Fibroblast of the aortic adventitia (primary cell): ENCODE data around the gene APBA2. TPM values are rescaled to one million over a fixed set of nuclear protein-coding genes. Genes with fewer than 3 reads are reported as not detected.

ENCODE experiments used
- DNase-seq: peaks from one replicate; pipeline ENCODE4 v3.0.0-alpha.2; 2010; ENCODE audit warnings: low read depth
- H3K4me3 ChIP-seq: 2 replicates; pipeline ENCODE4 v1.5.1; 2011; ENCODE audit warnings: low read depth, mild to moderate bottlenecking, control low read depth, low read length, moderate library complexity
- total RNA-seq: library from RNA; depleted of rRNA; stranded (reverse); fragments of >200 nt; gene quantifications from 2 replicates; pipeline ENCODE4 v1.2.3, GENCODE V29; 2012; ENCODE audit warnings: low replicate concordance
- TF ChIP-seq, protein P1 (sequence below): IDR thresholded peaks from 2 replicates; pipeline ENCODE4 v1.5.1; 2011; ENCODE audit warnings: mild to moderate bottlenecking, low read length, control low read depth, inconsistent platforms; ENCODE audit not compliant: insufficient read depth

APBA2 gene
- total RNA-seq, 1 donor: 1.8 TPM

DNA sequence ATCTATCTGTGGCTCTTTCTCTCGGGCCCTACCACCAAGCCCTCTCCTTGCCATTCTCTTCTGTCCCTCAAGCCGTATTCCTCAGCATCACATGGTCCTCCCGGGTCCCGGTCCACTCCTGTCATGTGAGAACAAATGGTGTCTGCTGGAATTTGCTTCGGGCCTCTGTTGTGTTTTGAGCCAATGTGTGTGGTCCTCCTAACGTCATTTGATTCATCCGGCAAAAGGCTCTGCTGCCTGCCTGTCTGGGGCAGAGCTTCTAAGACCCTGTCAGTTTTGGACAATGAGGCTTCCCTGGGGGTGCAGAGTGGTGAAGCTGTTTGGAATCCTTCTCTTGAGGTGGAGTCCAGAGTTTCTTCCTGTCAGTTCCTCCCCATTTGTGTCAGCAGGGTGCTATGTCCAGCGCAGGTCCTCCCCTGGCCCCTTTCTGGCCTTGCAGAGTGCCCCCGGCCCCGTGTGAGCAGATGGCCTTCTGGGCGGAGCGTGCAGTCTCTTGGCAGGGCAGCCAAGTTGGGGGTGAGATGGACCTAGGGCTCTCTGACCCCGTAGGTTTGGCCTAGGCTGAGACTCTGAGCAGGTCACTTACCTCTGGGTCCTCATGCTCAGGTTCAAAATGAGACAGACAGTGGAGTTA lies 93.6 kb downstream of the APBA2 start:
- TF ChIP-seq, protein P1, sequence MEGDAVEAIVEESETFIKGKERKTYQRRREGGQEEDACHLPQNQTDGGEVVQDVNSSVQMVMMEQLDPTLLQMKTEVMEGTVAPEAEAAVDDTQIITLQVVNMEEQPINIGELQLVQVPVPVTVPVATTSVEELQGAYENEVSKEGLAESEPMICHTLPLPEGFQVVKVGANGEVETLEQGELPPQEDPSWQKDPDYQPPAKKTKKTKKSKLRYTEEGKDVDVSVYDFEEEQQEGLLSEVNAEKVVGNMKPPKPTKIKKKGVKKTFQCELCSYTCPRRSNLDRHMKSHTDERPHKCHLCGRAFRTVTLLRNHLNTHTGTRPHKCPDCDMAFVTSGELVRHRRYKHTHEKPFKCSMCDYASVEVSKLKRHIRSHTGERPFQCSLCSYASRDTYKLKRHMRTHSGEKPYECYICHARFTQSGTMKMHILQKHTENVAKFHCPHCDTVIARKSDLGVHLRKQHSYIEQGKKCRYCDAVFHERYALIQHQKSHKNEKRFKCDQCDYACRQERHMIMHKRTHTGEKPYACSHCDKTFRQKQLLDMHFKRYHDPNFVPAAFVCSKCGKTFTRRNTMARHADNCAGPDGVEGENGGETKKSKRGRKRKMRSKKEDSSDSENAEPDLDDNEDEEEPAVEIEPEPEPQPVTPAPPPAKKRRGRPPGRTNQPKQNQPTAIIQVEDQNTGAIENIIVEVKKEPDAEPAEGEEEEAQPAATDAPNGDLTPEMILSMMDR: no peak
- DNase-seq: no peak
- H3K4me3 ChIP-seq: no peak overlapping the region

DNA sequence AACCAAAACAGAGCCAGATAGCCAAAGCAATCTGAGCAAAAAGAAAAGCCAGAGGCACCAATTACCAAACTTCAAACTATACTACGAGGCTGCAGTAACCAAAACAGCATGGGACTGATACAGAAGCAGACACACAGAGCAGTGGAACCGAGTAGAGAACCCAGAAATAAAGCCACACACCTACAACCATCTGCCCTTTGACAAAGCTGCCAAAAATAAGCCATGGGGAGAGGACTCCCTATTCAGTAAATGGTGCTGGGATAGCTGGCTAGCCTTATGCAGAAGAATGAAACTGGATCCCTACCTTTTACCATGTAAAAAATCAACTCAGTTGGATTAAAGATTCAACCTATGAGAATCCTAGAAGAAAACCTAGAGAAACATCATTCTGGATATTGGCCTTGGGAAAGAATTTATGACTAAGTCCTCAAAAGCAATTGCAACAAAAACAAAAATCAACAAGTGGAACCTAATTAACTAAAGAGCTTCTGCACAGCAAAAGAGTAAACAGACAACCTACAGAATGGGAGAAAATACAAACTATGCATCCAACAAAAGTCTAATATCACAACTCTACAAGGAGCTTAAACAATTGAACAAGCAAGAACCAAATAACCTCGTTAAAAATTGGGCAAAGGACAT lies 95.1 kb downstream of the APBA2 start:
- H3K4me3 ChIP-seq: no peak overlapping the region
- no peak for DNase-seq
- TF ChIP-seq, protein P1: no peak

DNA sequence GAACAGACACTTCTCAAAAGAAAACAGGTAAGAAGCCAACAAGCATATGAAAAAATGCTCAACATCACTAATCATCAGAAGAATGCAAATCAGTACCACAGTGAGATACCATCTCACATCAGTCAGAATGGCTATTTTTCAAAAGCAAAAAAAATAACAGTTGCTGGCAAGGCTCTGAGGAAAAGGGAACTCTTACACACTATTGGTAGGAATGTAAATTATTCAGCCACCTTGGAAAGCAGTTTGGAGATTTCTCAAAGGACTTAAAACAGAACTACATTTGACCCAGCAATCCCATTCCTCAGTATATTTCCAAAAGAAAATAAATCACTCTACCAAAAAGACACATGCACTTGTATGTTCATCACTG lies 95.6 kb downstream of the APBA2 start:
- DNase-seq: no peak
- H3K4me3 ChIP-seq: no peak overlapping the region
- TF ChIP-seq, protein P1: no peak

DNA sequence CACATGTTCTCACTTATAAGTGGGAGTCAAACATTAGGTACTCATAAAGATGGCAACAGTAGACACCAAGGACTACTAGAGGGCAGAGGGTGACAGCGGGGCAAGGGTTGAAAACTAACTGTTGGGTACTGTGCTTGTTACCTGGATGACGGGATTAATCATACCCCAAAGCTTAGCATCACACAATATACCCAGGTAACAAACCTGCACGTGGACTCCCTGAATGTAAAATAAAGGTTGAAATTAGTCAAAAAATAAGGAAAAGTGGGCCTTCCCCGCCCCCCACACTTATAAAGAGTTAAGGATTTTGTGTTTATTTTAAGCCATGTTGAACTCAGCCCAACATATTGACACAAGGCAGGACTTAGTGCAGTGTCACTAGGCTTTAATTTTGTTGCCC lies 96.1 kb downstream of the APBA2 start:
- TF ChIP-seq, protein P1: no peak
- DNase-seq: no peak
- no peak overlapping the region for H3K4me3 ChIP-seq

DNA sequence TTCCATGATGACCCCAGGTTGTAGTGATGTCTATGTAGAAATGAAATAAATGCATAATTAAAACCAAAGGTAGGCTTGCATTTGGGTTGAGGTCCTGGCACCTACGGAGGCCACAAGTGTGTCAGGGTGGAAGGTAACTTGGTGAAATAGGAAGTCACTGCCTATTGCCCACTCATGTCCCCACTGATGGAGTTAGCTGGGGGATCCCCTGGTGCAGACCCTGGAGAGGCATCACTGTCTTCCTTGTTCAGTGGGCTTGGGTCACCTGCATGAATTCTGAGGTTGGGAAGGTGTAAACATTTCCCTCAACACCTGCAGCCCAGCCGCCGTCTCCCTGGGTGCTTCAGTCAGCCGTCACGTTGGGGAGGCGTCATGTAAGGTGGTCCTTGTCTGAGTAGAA lies 97.1 kb downstream of the APBA2 start:
- TF ChIP-seq, protein P1: no peak
- no peak overlapping the region for H3K4me3 ChIP-seq
- no peak for DNase-seq

DNA sequence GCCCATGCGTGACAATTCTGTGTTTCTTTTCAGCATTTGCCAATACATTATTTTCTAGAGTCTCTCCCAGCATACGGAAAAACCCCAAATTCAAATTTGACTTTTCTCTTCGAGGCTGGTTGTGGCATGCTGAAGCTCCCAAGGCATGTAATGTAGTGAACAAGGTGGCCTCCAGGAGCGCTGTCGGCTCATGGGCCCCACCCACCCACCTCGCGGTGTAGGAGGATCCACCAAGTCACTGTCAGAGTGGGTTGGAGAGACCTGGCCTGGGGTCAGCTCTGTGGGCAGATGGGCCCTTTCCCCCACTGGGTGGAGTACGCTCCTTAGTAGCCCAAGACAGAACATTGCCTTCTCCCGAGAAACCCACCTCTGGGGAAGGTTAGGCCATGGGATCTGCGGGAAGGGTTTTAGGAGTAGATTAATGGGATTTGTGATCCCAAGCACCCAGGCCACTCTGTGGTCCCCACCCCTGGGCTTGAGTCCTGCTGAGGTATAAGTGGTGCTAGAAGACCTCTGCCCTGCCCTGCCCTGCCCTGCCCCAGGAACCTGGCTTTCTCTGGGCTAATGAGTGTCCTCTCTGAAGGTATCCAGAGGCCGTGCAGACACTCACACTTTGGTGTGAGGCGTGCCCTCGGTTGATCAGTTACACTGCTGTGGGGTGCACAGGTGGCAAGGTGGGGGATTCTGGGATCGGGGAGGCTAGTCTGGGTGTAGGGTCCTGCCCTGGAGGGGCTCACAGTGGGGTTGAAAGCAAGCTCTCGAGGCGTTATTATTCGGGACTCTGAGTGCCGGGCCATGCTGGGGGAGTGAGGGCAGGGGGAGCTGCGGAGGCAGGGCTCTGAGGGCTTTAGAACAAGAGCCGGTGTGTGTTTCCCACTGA lies 97.9 kb downstream of the APBA2 start:
- TF ChIP-seq, protein P1: no peak
- DNase-seq: no peak
- no peak overlapping the region for H3K4me3 ChIP-seq
